ENCODE data around the gene KLHDC1.
"Not testable (repeated sequence)": the region's sequence is repeated elsewhere in the genome, so short reads cannot be mapped to it uniquely, and the experiment has no call there.

The KLHDC1 gene

DNA sequence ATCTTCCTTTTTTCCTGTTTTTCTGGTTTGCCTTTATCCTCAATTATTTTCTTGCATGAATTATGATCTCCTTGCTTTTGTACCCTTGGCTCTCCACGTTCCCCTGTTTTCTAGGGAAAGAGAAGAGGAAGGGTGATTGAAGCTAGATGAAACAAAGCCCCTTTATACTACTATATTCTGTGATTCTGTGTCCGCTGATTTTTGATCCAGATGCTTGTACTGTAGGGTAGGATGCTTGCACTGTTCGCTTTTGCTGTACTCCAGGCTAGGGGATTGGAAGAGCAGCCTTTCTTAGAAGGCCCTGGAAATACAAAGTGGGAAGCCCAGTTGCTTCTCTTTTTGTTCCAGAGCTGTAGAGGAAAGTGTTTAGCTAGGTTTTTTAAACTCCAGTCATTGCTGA lies 40.0 kb downstream of the KLHDC1 start:
- no peak for DNase-seq

DNA sequence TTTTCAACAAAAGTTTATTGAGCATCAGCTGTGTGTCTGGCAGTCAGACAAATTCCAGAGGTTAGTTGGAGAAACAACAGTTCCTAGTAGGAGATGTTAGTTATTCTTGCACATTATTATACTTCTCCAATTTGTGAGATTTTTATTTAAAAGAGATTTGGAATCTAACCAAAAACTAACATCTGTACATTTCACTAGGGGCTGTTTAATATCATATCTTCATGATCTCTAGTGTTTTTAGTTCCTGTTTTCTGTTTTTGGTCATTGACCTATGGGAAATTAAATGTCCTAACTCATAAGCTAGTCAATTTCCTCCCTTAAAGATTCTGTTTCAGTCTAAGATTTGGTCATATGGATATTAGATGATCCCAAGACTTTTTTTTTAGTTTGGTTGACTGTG lies 40.9 kb downstream of the KLHDC1 start:
- DNase-seq, result no peak

DNA sequence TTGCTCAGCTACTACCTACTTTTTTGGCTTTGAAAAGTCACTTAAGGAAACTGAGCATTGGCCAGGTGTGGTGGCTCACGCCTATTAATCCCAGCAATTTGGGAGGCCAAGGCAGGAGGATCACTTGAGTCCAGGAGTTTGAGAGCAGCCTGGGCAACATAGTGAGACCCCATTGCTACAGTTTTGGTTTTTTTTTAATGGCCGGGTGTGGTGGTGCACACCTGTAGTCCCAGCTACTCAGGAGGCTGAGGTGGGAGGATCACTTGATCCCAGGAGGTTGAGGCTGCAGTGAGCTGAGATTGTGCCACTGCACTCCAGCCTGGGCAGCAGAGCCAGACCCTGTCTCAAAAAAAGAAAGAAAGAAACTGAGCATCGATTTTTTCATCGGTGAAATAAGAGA lies 42.7 kb downstream of the KLHDC1 start:
- DNase-seq, result not testable (repeated sequence)

DNA sequence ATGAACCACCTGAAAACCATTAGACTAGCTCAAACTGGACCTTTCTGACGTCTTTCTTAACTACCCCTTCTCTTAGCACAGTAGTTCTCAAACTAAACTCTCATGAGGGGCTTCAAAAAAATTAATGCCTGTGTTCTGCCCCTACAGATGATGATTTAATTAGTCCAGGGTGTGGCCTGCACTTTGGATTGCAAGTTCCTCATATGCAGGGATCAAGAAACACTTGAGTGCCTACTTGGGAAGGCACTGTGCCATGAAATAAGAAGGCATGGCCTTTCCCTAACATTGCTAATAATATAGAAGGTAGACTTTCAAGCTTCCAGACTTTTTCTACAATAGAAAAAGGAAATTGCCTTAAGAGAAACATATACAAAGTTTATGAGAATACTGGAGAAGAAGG lies 52.3 kb downstream of the KLHDC1 start:
- DNase-seq, result no peak

DNA sequence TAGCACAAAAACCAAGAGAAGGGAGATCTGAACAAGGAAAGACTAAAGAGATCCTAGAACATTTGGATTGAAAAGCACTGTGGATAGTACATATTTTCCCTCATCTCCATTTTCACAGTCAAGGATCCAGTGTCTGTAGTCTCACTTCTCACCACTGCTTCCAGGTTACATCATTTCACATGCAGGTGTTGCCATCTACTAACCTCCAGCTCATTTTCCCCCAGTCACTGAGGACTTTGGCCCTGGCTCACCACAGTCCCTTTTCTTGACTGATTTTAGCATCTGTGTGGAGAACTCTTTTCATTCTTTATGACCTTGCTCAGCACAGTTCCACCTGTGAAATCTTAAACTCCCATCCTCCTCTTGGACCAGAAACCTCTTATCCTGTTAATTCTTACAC lies 53.6 kb downstream of the KLHDC1 start:
- DNase-seq, result not testable (repeated sequence)

DNA sequence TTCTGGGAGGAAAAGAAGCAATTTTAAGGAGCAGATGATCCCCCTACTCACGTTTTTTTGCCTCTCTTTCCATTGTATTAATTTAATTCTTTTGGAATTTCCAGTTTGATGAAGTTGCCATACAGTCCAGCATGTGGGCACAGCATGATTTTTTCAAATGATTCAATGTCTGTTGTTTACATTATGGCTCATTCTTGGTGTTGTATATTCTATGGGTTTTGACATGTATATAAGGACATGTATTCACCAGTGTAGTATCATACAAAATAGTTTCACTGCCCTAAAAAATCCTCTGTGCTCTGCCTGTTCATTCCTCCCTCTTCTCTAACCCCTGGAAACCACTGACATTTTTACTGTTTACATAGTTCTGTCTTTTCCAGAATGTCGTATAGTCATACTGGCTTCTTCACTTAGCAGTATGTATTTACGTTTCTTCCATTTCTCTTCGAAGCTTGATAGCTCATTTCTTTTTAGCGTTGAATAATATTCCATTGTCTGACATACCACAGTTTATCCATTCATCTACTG lies 61.7 kb downstream of the KLHDC1 start:
- DNase-seq, result no peak

DNA sequence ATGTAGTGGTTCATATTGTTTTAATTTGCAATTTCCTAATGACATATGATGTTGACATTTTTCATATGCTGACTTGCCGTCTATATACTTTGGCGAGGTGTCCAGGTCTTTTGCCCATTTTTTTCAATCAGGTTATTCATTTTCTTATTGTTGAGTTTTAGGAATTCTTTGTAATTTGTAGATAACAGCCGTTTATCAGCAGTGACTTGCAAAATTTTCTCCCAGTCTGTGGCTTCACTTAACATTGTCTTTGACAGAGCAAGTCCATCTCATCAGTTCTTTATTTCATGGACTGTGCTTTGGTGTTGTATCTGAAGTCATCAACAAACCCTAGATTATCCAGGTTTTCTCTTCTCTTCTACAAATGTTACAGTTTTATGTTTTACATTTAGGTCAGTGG lies 62.5 kb downstream of the KLHDC1 start:
- no peak for DNase-seq

DNA sequence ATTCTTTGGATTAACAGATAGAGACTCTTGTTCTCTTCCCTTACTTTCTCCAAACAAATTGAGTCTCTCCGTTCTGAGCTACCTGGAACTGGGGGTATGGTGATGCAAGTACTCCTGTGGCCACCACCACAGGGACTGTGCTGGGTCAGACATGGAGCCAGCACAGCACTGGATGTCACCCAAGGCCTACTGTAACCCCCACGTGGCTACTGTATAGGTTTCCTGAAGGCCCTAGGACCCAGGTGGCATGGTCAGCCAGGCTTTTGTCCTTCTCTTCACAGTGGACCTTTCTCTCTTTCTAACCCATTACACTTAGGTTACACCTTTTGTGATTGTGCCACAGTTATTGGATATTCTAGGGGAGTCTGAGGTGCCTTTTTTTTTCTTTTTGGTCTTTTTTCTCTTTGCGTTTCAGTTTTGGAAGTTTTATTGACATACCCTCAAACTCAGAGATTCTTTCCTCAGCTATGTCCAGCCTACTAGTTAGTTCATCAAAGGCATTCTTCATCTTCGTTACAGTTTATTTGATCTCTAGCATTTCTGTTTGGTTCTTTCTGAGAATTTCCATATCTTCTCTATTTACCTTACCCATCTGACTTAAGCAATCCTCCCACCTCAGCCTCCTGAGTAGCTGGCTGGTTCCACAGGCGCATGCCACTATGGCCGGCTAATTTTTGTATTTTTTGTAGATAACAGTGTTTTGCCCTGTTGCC lies 69.1 kb downstream of the KLHDC1 start:
- no peak for DNase-seq

DNA sequence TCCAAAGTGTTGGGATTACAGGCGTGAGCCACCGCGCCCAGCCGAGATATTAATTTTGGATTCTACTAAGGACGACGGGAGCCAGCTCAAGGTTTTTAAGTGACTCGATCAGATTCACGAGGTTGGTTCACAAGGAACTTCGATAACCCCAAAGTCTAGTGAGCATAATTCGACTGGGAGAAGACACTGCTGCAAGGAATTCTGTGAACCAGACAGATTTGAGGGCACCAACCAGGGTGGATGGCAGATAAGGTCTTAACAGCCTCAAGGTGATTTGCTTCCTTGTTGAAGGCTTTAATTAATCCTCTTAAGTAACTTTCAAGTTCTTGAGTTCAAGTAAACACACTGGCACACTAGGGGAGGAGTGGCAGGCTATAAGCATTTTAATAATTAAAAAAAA lies 73.9 kb downstream of the KLHDC1 start:
- DNase-seq, result no peak

DNA sequence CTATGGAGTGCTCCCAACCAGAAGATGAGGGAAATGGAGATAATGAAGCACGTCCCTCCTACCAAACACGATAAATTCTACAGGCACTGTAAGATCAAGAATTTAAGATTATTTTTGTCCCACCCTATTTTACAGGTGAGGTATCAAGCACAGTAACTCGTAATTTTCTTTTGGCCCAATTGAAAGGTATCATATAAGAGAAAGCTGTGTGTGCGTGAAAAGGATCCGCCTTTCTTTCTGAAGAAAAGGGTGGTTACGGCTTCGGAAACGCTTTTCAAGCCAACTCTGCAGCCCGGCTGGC lies 74.3 kb downstream of the KLHDC1 start:
- DNase-seq, result no peak

DNA sequence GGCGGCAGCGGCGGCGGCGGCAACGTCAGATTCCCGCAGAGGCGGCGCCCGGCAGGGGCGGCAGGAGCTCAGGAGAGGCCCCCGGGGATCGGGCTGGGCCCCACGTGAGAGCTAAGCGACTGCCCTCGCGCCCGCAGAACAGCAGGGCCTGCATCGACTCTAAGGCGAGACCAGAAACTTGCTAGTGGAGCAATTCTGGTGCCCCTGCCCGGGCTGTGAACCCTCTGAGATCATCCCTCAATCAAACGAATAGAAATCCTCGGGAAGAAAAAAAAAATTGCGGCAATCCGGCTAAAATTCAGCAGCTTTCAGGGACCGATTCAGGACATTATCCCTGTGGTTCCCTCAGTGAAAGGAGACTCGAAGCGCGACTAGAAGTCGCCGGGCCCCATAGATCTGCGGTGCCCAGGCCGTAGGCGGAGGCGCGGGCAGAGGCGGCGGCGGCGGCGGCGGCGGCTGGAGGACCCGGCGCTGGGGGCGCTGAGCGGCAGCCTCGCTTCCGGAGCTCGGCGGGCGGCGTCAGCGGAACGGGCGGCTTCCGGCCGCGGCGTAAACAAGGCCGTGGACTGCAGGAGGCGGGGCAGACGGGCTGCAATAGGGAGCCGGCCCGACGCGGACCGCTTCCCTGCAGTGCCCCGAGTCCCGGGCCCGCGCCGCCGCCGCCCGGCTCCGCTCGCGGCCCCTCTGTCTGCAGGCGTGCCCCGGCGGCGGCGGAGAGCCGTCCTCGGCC lies 74.8 kb downstream of the KLHDC1 start, which contains the start of gene KLHDC2:
Gene KLHDC2, plus strand, starts transcription at position 583 of the 730 bp plus-strand sequence. CDS start 316 bp downstream, outside the sequence.
- DNase-seq, result peak; percentile 90

DNA sequence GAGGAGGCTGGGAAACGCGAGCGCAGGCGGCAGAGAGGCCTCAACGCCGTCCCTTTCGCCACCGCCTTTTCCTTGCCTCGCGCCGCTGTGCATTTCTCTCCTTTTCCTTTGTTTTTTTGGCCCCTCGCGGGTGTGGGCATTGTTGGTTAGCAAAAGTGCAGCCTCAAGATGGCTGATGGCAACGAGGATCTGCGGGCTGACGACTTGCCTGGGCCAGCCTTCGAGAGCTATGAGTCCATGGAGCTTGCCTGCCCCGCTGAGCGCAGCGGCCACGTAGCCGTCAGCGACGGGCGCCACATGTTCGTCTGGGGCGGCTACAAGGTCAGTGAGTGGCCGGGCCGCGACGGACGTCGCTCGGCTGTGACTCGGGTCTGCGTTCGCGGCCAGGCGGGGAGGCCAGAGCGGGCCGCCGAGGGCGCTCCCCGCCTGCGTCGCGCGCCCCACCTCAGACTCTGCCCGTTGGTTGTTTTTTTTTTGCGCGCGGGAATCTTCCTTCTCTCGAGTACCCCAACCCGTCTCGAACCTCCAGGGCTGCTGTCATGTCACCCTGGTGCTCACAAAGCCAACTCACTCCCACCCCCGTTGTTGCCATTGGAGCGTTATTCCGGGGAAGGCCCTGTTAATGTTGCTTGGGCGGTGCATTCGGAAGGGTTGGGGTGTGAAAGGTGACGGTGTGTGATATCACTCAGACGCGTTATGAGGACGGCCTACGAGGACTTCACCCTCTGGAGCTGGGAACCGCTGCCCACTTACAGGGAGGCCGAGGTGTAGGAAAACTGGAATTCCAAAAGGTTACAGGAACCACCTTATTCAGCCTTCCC lies 75.6 kb downstream of the KLHDC1 start:
- peak; percentile 11 for DNase-seq

DNA sequence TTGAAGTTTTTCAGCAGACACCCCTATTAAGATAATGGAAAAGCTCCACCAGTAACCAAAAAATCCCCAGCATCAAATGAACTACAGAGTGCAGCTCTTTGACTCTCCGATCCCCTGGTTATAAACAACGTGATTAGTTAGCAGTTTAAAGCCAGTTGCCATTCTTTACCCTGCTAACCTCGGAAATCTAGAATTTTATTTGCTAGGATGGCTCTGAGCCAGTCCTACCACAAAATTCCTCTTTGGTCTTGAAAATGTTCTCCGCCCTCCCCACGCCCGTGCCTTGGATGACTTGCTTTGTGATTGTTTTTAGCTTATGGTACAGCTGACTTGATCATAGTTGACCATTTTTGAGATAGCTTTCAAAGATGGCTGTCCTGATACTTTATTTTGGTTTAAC lies 76.3 kb downstream of the KLHDC1 start:
- DNase-seq, result no peak

DNA sequence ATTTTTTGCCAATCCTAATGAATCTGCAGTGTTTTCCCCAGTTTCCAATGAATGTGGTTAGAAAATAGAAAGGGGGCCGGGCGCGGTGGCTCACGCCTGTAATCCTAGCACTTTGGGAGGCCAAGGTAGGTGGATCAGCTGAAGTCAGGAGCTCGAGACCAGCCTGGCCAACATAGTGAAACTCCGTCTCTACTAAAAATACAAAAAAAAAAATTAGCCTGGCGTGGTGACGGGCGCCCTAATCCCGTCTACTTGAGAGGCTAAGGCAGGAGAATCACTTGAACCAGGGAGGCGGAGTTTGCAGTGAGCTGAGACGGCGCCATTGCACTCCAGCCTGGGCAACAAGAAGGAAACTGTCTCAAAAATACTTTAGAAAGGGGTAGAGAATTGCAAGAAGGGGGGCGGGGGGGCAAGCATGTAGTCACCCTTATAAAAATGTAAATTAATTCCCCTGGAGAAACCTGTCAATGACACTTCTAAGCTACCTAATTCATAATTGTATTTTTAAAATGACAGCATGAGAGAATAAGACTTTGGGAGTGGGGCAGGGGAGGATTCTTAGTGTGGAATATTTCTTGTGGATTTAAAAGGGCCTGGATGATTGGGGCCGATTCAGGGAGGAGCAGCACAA lies 76.8 kb downstream of the KLHDC1 start:
- DNase-seq, result no peak

DNA sequence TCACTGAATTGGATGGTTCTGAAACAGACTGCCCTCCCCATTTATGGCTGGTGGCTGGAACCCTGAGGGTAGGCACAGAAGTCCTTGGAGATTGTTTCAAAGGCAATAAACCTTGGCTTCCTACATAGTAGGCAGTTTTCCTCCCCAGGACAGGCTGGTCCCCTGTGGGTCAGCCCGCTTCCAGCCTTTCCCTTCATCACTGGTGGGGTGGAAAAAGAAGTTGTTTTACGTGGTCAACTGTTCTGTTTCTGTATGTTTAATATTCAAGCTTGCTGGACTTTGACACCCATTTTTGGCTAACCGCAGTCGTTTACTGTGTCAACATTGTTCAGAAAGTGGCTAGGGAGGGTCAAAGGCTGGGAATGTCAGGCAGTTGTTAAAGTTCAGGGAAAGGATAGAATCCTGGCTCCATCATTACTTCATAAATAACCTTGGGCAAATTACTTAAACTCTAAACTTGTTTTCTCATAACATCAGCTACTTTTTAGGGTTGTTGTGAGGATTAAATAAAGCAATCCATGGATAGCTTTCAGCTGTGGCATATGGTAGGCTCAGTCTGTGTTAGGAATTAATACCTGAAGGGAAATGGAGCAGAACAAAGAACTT lies 77.4 kb downstream of the KLHDC1 start:
- DNase-seq, result no peak

DNA sequence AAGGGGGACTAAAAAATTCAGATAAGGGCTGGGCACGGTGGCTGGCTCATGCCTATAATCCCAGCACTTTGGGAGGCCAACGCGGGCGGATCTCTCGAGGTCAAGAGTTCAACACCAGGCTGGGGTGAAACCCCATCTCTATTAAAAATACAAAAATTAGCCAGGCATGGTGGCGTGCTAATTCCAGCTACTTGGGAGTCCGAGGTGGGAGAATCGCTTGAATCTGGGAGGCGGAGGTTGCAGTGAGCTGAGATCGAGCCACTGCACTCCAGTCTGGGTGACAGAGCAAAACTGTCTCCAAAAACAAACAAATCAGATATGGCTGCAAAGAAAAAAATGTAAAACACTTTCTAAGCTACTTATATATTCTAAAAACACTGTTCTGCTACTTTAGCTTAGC lies 78.8 kb downstream of the KLHDC1 start:
- DNase-seq, result not testable (repeated sequence)

DNA sequence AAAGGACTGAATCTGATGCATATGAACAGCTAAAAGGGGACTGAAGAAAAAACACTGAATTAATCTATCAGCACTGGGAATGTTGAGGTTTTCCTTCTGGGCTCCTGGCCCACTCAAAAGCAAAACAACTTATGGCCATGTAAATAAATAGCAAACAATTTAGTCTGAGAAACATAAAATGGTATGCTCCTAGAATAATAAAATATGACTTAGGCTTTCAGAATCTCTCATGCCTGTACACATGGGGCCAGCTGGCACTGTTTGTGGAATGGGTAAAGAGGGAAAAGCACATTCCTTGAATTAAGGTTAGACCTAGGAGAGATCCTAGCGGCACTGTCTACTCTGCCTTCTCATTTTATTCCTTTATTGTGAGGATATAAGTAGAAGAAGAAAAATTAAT lies 81.2 kb downstream of the KLHDC1 start:
- no peak for DNase-seq

DNA sequence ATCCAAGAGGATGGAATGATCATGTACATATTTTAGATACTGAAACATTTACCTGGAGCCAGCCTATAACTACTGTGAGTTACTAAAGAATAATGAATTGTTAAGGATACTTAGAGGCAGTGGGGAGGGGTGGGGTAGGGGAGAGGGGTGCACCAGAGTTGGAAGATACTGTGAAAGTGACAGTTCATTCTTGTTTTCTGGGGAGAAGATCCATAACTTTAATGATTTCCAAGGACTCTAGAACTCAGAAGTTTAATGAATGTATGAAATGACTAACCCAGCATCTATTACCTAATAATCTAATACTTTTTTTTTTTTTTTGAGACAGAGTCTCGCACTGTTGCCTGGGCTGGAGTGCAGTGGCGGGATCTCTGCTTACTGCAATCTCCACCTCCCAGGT lies 85.5 kb downstream of the KLHDC1 start:
- no peak for DNase-seq

DNA sequence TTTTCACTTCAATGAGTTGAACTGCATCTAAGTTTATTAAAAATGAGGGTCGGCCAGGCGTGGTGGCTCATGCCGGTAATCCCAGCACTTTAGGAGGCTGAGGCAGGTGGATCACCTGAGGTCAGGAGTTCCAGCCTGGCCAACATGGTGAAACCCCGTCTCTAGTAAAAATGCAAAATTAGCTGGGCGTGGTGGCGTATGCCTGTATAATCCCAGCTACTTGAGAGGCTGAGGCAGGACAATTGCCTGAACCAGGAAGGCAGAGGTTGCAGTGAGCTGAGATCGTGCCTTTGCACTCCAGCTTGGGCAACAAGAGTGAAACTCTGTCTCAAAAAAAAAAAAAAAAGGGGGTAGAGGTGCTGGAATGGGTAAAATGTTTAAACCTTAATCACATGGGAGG lies 88.1 kb downstream of the KLHDC1 start:
- DNase-seq, result not testable (repeated sequence)

DNA sequence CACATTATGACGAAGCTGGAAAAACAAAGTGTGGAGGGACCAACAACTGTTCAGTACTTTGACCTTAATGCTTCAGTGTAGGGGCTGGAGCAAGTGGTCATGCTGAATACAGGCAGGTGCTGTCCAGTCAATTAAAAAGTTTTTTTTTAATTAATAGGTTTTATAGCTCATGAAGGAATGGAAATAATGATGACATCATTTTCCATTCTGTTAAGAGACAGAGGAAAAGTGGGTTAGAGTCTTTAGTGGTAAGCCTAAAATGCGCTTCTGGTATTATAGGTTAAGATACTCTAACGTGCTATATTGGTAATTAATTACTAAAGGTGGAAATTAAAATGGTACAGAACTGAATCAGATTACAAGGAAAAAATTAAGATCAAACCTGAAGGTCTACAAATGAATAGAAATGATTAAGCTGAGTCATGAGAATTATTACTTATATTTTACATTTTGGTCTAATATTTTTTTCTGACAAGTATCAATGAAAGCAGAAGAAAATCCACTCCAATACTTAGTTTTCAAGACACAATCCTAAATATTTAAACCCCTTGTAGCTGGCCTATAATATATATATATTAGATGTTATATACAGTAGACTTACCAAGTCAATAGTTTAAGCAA lies 90.6 kb downstream of the KLHDC1 start:
- DNase-seq, result no peak

DNA sequence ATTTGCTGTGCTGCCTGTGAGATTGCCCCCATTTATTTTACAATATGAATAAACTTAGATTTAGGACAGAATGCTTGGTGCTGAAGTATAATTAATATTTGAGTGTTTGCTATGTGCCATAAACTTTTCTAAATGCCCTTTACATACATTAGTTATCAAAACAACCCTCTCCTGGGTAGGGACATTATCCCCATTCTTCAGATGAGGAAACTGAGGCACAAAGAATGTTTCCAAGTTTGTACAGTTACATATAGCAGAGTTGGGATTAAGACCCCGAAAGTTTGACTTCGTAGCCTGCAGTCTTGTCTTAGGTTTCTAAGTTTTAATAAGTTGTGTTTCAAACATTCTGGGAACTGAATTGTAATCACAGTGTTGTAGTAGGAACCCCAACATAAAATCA lies 93.4 kb downstream of the KLHDC1 start:
- no peak for DNase-seq

DNA sequence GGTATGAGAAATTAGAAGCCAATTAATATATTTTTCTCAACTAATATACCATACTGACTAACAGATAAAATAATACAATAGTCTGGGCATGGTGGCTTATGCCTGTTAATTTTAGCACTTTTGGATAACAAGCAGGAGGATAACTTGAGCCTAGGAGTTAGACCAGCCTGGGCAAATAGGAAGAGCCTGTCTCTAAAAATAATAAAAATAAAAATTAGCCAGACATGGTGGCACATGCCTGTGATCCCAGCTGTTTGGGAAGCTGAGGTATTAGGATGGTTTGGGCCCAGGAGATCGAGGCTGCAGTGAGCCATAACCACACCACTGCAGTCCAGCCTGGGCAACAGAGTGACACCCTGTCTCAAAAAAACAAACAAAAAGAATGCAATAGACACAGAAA lies 99.7 kb downstream of the KLHDC1 start:
- DNase-seq, result no peak
